HepG2 (cell line): Measurements from ENCODE around the gene PLIN3.

ENCODE experiments used
- CREB1 ChIP-seq, 2 experiments: fragments of 450-650 bp in 1 of 2; IDR thresholded peaks; 2 replicates each; pipeline ENCODE4 v1.6.1; 2016 to 2017; ENCODE audit warnings: control low read depth in 1 of 2, mild to moderate bottlenecking in 1 of 2, missing compliant biosample characterization in 1 of 2, missing genetic modification characterization in 1 of 2
- YY1 ChIP-seq: IDR thresholded peaks from 2 replicates; pipeline ENCODE4 v1.6.1; 2011; ENCODE audit warnings: low read length, low read depth, moderate library complexity, mild to moderate bottlenecking; ENCODE audit not compliant: insufficient read depth, insufficient replicate concordance

GRCh38 chr19:4878491-4878968, 11.1 kb upstream of the PLIN3 start:
- TF ChIP-seq CREB1 (IDR thresholded peaks at IDR 0.05), result no peak
- TF ChIP-seq CREB1 (CRISPR knock-in tag; IDR thresholded peaks at IDR 0.05), result no peak
- no peak for TF ChIP-seq YY1
